Tibial nerve (tissue), 4 donors: ENCODE measurements around the gene SPTAN1. TPM values are rescaled to one million over a fixed set of nuclear protein-coding genes. Genes with fewer than 3 reads are reported as not detected.

ENCODE experiments used
- DNase-seq, 2 donors: peaks; one replicate each; pipeline ENCODE4 v3.0.0-alpha.2; 2019; ENCODE audit warnings: low spot score in 2 of 2
- H3K27ac ChIP-seq, 4 donors: fragments of 200-600 bp; sonication (generic) in 3 of 4; one replicate each; pipeline ENCODE4 v1.5.1; 2017 to 2019; ENCODE audit warnings: mild to moderate bottlenecking in 1 of 4
- H3K27me3 ChIP-seq, 2 donors: fragments of 200-600 bp; sonication (generic) in 1 of 2; one replicate each; pipeline versions ENCODE4 v1.5.1 to v1.6.0; 2017 to 2019
- H3K36me3 ChIP-seq, 3 donors: fragments of 200-600 bp; sonication (generic); one replicate each; pipeline ENCODE4 v1.5.1; 2018 to 2019
- H3K4me1 ChIP-seq, 4 donors: fragments of 200-600 bp; sonication (generic) in 3 of 4; one replicate each; pipeline ENCODE4 v1.5.1; 2017 to 2019
- H3K4me3 ChIP-seq, 4 donors: fragments of 200-600 bp; sonication (generic) in 3 of 4; one replicate each; pipeline ENCODE4 v1.5.1; 2017 to 2019; ENCODE audit warnings: mild to moderate bottlenecking in 1 of 4, moderate library complexity in 1 of 4
- H3K9me3 ChIP-seq, 4 donors: fragments of 200-600 bp; sonication (generic) in 3 of 4; one replicate each; pipeline ENCODE4 v1.5.1; 2017 to 2019
- EP300 ChIP-seq, 2 donors: sonication (generic); formaldehyde crosslinking; IDR thresholded peaks; one replicate each; pipeline ENCODE4 v1.6.1; 2017; ENCODE audit warnings: antibody characterized with exemption in 2 of 2, mild to moderate bottlenecking in 1 of 2
- POLR2A ChIP-seq, 2 donors: fragments of 450-650 bp; IDR thresholded peaks; one replicate each; pipeline ENCODE4 v1.6.1; 2017; ENCODE audit warnings: antibody characterized with exemption in 2 of 2, mild to moderate bottlenecking in 2 of 2, moderate library complexity in 2 of 2
- WGBS, 2 donors: methylation state at CpG; one replicate each; pipeline ENCODE4 v1.1.5; 2018; 5-methylcytosine and 5-hydroxymethylcytosine counted together
- total RNA-seq, 4 donors: library from RNA; depleted of rRNA; stranded (reverse); fragments of >200 nt; gene quantifications; one replicate each; pipeline ENCODE4 v1.1.0, GENCODE V29; 2016
- TF ChIP-seq, protein P1 (sequence below), 5 experiments: fragments of 200-600 bp in 3 of 5; fragments of 450-650 bp in 2 of 5; sonication (generic) in 3 of 5; IDR thresholded peaks; one replicate each; pipeline ENCODE4 v1.5.1; 2016 to 2019; ENCODE audit warnings: antibody characterized with exemption in 5 of 5, mild to moderate bottlenecking in 3 of 5, moderate library complexity in 2 of 5

SPTAN1 gene
- total RNA-seq, 4 donors from 2014 or later, result 491 to 540 (median 508) TPM

DNA sequence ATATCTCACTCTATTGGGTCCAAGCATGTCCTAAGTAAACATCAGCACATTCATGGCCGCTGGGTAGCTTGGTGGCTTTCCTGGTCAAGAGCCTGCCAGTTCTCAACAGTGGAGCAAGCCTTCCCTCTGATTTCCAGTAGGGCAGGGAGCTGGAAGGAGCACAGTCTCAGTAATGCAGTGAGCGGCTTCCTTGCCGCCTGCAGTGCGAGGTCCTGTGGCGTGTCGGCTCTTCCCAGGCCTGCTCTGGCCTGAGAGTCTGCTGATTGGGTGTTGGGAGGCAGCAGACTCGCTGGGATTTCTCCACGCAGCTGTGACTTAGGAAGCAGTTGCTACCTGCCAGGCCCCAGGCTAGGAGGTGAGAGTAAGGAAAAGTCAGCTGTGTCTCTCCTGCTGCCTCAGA is 51.3 kb downstream of the SPTAN1 start:
- Histone ChIP-seq H3K4me3 (no peak overlapping the region), H3K9me3 (no peaks in the 10 kb centered on the region), H3K27me3 (no peaks in the 10 kb centered on the region), H3K27ac (no peak overlapping the region), H3K4me1 (peaks cover 0 to 8% (median 0%) of the 10 kb centered on the region in 4 donors), H3K36me3 (peaks cover 12 to 100% (median 45%) of the 10 kb centered on the region in 3 donors)
- WGBS, 2 donors, result 88 to 93% methylated on average over 7 to 8 of the region's 8 CpGs
- no peak for TF ChIP-seq POLR2A (IDR thresholded peaks at IDR 0.05)
- TF ChIP-seq EP300 (IDR thresholded peaks at IDR 0.05), result no peak
- TF ChIP-seq, protein P1, sequence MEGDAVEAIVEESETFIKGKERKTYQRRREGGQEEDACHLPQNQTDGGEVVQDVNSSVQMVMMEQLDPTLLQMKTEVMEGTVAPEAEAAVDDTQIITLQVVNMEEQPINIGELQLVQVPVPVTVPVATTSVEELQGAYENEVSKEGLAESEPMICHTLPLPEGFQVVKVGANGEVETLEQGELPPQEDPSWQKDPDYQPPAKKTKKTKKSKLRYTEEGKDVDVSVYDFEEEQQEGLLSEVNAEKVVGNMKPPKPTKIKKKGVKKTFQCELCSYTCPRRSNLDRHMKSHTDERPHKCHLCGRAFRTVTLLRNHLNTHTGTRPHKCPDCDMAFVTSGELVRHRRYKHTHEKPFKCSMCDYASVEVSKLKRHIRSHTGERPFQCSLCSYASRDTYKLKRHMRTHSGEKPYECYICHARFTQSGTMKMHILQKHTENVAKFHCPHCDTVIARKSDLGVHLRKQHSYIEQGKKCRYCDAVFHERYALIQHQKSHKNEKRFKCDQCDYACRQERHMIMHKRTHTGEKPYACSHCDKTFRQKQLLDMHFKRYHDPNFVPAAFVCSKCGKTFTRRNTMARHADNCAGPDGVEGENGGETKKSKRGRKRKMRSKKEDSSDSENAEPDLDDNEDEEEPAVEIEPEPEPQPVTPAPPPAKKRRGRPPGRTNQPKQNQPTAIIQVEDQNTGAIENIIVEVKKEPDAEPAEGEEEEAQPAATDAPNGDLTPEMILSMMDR (IDR thresholded peaks at IDR 0.05), result no peak
- DNase-seq, result no peak

DNA sequence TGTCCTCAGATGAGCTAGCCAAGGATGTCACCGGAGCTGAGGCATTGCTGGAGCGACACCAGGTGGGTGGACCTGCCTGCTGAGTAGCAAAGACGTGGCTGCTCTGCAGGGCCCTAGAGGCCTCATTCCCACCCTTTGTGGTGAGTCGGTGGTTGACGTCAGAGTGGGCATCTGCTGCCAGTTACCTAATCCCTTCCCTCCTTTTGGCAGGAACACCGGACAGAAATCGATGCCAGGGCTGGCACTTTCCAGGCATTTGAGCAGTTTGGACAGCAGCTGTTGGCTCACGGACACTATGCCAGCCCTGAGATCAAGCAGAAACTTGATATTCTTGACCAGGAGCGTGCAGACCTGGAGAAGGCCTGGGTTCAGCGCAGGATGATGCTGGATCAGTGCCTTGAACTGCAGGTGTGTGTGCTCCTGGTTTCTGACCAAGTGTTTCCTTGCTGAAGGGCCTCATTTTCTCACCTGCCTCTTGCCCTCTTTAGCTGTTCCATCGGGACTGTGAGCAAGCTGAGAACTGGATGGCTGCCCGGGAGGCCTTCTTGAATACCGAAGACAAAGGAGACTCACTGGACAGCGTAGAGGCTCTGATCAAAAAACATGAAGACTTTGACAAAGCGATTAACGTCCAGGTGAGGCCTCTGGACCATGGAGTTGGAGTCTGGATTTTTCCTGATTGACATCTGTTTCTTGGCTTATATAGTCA is 55.4 kb downstream of the SPTAN1 start:
- DNase-seq, result no peak
- H3K9me3 ChIP-seq, result no peaks in the 10 kb centered on the region
- 65 to 79% methylated on average over 15 to 16 of the region's 16 CpGs for WGBS, 2 donors
- no peak overlapping the region for H3K4me3 ChIP-seq
- TF ChIP-seq, protein P1 (IDR thresholded peaks at IDR 0.05), result no peak
- TF ChIP-seq EP300 (IDR thresholded peaks at IDR 0.05), result no peak
- no peak for TF ChIP-seq POLR2A (IDR thresholded peaks at IDR 0.05)
- peaks cover 0 to 8% (median 0%) of the 10 kb centered on the region in 4 donors for H3K4me1 ChIP-seq
- H3K36me3 ChIP-seq, result peaks cover 29 to 100% (median 56%) of the 10 kb centered on the region in 3 donors
- H3K27ac ChIP-seq, result peak overlapping the region in 1 of 4 donors; percentile 22
- H3K27me3 ChIP-seq, result no peaks in the 10 kb centered on the region

DNA sequence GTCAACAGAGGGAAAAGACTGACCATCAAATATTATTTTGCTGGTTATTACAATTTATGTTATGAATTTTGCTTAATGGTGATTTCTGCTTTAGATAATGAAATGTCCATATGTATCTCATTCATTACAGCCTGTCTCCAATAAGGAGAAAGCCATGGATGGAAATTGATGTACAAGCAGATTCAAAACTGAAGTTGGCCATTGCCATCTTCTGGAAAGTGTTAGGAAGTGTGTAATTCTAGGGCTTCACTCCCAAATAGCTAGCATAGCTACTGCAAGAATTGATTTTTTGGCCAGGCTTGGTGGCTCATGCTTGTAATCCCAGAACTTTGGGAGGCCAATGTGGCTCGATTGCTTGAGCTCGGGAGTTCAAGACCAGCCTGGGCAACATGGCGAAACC is 58.5 kb downstream of the SPTAN1 start:
- Histone ChIP-seq H3K9me3 (no peaks in the 10 kb centered on the region), H3K4me3 (no peak overlapping the region), H3K27ac (no peak overlapping the region), H3K27me3 (no peaks in the 10 kb centered on the region), H3K36me3 (peaks cover 34 to 100% (median 57%) of the 10 kb centered on the region in 3 donors), H3K4me1 (peaks cover 0 to 8% (median 0%) of the 10 kb centered on the region in 4 donors)
- TF ChIP-seq POLR2A (IDR thresholded peaks at IDR 0.05) (no peak), EP300 (IDR thresholded peaks at IDR 0.05) (no peak)
- TF ChIP-seq, protein P1 (IDR thresholded peaks at IDR 0.05), result no peak
- DNase-seq, result no peak
- WGBS, 2 donors, result 83 to 96% methylated on average over 3 of the region's 3 CpGs

DNA sequence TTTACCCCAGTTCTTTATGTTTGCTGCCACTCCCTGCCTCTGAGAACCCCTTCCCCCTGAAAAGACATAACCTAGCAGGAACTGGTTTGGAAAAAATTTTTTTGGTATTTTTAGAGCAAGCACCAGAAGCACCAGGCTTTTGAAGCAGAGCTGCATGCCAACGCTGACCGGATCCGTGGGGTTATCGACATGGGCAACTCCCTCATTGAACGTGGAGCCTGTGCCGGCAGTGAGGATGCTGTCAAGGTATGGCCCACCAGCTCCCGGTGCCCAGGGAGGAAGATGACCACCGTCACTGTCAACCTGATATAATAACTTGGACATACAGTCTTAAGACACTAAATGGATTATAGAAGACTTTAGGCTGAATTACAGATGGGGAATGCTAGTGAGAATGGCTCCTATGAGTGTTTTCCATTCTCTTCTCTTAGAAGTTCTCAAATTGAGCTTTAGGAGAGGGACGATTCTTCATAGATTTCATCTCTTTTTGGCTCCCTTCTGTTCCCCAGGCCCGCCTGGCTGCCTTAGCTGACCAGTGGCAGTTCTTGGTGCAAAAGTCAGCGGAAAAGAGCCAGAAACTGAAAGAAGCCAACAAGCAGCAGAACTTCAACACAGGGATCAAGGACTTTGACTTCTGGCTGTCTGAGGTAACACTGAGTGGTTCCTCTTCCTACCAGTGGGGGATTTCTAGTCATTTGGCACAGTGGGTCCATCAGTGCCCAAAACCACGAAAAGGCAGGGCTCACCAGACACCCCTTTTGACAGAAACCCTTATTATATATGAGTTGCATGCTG is 59.4 kb downstream of the SPTAN1 start:
- no peaks in the 10 kb centered on the region for H3K9me3 ChIP-seq
- no peak overlapping the region for H3K4me3 ChIP-seq
- H3K36me3 ChIP-seq, result peaks cover 34 to 100% (median 64%) of the 10 kb centered on the region in 3 donors
- H3K4me1 ChIP-seq, result peaks cover 0 to 8% (median 0%) of the 10 kb centered on the region in 4 donors
- TF ChIP-seq EP300 (IDR thresholded peaks at IDR 0.05) (no peak), POLR2A (IDR thresholded peaks at IDR 0.05) (no peak)
- TF ChIP-seq, protein P1 (IDR thresholded peaks at IDR 0.05), result no peak
- WGBS, 2 donors, result 91 to 92% methylated on average over 12 of the region's 12 CpGs
- no peak for DNase-seq
- no peaks in the 10 kb centered on the region for H3K27me3 ChIP-seq
- no peak overlapping the region for H3K27ac ChIP-seq

DNA sequence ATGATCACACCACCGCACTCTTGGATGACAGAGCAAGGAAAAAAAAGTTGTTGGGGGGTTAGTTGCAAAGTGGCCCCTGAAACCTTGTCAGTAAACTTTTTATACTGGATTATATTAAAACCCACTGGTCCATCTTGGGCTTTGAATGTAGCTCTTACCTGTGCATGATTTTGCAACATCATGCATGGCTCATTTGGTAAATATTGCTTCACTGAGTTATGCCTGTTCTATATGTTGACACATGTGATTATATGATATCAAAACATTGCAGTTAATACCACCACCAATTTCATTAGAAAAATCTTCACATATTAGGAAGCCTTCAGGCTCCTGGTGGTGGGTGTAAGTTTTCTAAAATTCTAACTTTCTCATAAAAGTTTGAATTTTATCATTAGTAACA is 62.3 kb downstream of the SPTAN1 start:
- 97 to 100% methylated on average over 1 of the region's 1 CpG for WGBS, 2 donors
- DNase-seq, result no peak
- Histone ChIP-seq H3K27me3 (no peaks in the 10 kb centered on the region), H3K4me3 (no peak overlapping the region), H3K4me1 (no peaks in the 10 kb centered on the region), H3K9me3 (no peaks in the 10 kb centered on the region), H3K36me3 (peaks cover 25 to 100% (median 64%) of the 10 kb centered on the region in 3 donors), H3K27ac (no peak overlapping the region)
- TF ChIP-seq EP300 (IDR thresholded peaks at IDR 0.05) (no peak), POLR2A (IDR thresholded peaks at IDR 0.05) (no peak)
- TF ChIP-seq, protein P1 (IDR thresholded peaks at IDR 0.05), result no peak
